Measurements from ENCODE around the gene CCDC149.

CCDC149 gene

DNA sequence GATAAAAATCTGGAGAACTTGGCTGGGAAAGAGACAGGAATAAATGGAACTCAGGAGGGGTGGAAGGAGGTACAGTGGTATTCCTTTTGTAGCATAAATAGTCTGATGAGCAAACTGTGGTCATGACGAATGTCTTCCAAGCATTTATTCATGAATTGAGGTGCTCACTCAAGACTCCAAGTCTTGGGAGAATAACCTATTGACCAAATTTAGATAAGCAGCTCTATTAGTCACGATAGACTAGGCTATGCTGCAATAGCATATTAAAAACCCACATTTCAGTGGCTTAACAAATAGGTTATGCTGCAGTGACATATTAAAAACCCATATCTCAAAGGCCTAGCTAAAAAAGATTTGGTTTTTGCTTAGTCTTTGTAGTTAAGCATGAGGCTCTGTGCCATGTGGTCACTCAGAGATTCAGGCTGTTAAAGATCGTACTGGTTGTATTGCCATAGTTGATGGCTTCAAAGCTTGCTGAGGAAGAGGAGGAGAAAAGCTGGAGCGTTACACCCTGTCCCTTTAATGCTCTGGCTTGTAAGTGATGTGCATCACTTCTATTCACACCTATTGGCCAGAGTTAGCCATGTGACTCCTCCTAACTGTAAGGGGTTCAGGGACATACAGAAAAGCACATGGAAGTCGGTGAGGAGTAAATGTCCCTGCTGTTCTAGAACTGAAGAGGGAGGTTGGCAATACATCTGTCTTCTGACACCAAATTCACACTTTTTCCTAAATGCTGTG is 24.5 kb upstream of the CCDC149 start:
- no peak for DNase-seq (ENCODE audit: low read depth)
- no peak overlapping the region for H3K4me3 ChIP-seq (ENCODE audit: low read depth, low read length)
- TF ChIP-seq, protein P1, sequence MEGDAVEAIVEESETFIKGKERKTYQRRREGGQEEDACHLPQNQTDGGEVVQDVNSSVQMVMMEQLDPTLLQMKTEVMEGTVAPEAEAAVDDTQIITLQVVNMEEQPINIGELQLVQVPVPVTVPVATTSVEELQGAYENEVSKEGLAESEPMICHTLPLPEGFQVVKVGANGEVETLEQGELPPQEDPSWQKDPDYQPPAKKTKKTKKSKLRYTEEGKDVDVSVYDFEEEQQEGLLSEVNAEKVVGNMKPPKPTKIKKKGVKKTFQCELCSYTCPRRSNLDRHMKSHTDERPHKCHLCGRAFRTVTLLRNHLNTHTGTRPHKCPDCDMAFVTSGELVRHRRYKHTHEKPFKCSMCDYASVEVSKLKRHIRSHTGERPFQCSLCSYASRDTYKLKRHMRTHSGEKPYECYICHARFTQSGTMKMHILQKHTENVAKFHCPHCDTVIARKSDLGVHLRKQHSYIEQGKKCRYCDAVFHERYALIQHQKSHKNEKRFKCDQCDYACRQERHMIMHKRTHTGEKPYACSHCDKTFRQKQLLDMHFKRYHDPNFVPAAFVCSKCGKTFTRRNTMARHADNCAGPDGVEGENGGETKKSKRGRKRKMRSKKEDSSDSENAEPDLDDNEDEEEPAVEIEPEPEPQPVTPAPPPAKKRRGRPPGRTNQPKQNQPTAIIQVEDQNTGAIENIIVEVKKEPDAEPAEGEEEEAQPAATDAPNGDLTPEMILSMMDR (conservative IDR thresholded peaks at IDR 0.05; ENCODE audit: low read depth, low read length): no peak

DNA sequence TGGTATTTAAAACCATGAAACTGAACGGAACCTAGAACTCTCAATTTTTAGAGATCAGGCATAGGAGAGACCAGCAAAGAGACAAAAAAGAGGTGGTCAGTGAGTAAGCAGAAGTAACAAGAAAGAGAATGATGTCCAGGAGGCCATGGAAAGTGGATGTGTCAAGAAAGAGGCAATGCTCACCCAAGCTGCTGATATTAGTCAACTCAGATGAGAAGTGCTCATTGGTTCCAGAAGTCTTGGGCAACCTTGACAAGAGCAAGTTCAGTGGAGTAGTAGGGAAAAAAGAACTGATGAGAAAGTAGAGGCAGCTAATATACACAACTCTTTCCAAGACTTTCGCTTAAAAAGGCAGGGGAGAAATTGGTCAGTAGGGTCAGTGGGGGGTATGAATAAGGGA is 23.0 kb upstream of the CCDC149 start:
- TF ChIP-seq, protein P1 (conservative IDR thresholded peaks at IDR 0.05; ENCODE audit: low read depth, low read length): no peak
- H3K4me3 ChIP-seq (ENCODE audit: low read depth, low read length): no peak overlapping the region
- no peak for DNase-seq (ENCODE audit: low read depth)

DNA sequence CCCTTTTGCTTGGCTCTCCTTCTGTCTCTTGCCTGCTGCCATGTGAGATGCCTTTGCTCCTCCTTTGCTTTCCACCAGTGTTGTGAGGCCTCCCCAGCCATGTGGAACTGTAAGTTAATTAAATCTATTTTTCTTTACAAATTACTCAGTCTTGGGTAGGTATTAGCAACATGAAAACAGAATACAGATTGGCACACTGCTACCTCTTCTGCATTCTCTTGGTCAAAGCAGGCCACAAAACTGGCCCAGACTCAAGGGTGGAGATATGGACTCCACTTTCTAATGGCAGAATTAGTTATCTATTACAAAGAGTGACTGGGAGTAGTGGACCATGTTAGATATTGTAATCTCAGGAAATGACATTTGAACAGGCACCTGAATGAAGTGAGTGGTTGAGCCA is 21.5 kb upstream of the CCDC149 start:
- no peak overlapping the region for H3K4me3 ChIP-seq (ENCODE audit: low read depth, low read length)
- no peak for DNase-seq (ENCODE audit: low read depth)
- TF ChIP-seq, protein P1 (conservative IDR thresholded peaks at IDR 0.05; ENCODE audit: low read depth, low read length): no peak

DNA sequence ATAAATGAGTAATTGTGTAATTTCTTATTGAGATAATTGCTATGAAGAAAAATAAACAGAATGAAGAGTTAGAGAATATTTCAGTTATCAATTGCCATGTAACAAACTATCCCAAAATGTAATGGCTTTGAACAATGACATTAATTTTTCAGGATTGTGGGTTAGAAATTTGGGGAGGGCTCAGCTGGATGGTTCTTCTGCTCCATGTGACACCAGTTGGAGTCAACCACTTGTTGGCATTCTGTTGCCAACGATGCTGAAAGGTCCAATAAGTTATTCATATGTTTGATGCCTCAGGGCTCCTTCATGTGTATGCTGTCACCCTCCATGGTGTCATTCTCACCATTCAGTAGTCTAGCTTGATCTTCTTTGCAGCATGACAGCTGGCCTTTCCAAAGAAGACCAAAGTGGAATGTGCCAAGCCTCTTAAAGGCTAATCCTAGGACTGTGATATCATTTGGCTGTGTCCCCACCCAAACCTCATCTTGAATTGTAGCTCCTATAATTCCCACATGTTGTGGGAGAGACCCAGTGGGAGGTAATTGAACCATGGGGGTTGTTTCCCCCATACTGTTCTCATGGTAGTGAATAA is 20.9 kb upstream of the CCDC149 start:
- TF ChIP-seq, protein P1 (conservative IDR thresholded peaks at IDR 0.05; ENCODE audit: low read depth, low read length): no peak
- DNase-seq (ENCODE audit: low read depth): no peak
- H3K4me3 ChIP-seq (ENCODE audit: low read depth, low read length): no peak overlapping the region

DNA sequence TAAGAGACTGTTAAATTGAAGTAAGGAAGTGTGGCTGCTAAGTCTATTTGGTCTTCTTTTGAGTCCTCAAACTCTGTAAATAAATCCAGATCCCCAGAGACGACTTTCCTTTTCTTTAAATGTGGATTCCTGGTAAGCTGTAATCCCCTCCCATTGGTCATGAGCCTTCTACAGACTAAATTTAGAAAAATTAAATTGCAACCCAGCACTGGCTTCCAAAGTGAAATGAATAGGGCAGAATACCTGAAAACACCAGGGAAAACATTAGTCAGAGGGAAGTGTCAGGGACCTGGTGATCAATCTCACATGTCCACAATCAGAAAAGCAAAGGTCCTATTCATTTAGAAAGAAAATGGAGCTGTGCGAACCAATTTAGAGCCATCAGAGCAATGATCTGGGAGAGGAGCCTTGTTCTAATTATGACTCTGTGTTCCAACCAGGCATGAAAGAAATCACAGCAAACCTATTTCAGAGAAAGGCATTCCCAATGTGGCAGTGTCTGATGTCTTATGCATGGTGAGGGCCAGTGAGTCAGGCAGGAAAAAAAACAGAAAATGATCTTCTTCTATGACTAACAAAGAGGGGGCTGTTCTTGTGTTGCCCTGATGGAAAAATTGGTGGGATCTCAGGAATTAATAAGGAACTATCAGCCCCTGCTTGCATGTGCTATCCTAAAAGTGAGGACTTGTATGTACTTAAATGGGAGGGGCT is 19.8 kb upstream of the CCDC149 start:
- H3K4me3 ChIP-seq (ENCODE audit: low read depth, low read length): no peak overlapping the region
- TF ChIP-seq, protein P1 (conservative IDR thresholded peaks at IDR 0.05; ENCODE audit: low read depth, low read length): no peak
- no peak for DNase-seq (ENCODE audit: low read depth)

DNA sequence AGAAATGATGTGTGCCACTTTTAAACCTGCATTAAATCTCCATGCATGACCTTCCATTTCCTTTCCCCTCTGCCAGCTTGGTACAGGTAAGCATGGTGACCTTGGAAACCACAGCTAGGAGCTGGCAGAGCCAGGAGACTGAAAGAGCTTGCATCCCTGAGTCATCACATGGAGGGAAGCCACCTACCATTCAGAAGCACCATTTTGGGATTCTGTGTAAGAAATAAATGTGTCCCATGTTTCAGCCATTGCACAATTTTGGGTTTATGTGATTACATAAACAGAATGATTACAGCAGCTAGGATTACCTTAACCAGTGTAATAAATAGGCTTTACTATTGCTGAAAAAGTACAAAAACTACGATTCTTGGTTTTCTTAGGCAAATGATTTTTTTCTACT is 17.3 kb upstream of the CCDC149 start:
- no peak overlapping the region for H3K4me3 ChIP-seq (ENCODE audit: low read depth, low read length)
- TF ChIP-seq, protein P1 (conservative IDR thresholded peaks at IDR 0.05; ENCODE audit: low read depth, low read length): no peak
- no peak for DNase-seq (ENCODE audit: low read depth)
